ENCODE data around the gene NNT.

DNA sequence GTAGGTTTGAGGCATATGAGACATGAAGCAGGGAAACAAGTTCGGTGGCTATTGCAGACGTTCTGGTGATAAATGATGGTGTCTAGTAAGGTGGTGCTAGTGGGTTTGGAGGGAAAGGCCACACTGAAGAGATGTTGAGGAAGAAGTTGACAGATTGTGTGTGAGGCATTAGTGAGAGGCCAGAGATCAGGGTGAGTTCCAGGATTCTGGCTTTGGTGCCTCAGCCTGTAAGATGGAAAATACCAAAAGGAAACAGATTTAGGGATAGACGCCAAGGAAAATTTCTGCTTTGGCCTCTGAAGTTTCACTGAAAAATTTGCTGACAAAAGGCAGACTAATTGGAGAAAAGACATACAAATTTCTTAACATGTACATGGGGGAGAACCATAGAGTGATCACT, 39.7 kb upstream of the NNT start:
- TF ChIP-seq, protein P1, sequence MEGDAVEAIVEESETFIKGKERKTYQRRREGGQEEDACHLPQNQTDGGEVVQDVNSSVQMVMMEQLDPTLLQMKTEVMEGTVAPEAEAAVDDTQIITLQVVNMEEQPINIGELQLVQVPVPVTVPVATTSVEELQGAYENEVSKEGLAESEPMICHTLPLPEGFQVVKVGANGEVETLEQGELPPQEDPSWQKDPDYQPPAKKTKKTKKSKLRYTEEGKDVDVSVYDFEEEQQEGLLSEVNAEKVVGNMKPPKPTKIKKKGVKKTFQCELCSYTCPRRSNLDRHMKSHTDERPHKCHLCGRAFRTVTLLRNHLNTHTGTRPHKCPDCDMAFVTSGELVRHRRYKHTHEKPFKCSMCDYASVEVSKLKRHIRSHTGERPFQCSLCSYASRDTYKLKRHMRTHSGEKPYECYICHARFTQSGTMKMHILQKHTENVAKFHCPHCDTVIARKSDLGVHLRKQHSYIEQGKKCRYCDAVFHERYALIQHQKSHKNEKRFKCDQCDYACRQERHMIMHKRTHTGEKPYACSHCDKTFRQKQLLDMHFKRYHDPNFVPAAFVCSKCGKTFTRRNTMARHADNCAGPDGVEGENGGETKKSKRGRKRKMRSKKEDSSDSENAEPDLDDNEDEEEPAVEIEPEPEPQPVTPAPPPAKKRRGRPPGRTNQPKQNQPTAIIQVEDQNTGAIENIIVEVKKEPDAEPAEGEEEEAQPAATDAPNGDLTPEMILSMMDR (conservative IDR thresholded peaks at IDR 0.05; ENCODE audit: low read length) = no peak
- TF ChIP-seq EZH2phosphoT487 (IDR thresholded peaks at IDR 0.05; ENCODE audit: borderline replicate concordance) = no peak

Data from Loucy (cell line).